Subcutaneous preadipocyte (primary cell): ENCODE results near the gene HAPLN3. TPM values are rescaled to one million over a fixed set of nuclear protein-coding genes. Genes with fewer than 3 reads are reported as not detected.

ENCODE experiments used
- total RNA-seq: library from RNA; depleted of rRNA; stranded (reverse); fragments of >200 nt; gene quantifications from 2 replicates; pipeline ENCODE4 v1.2.3, GENCODE V29; 2012

The HAPLN3 gene
- total RNA-seq: 1.6 and 2.6 TPM in 2 replicates

GRCh38 chr15:88894819-88895767 is at the start of gene HAPLN3:
Gene HAPLN3, minus strand, starts transcription at chr15:88895544. Its CDS starts 8,246 bp downstream, at chr15:88887298.

GRCh38 chr15:88913017-88913849 is 17.9 kb upstream of the HAPLN3 start, which contains the start of gene MFGE8:
Gene MFGE8, minus strand, starts transcription at chr15:88913379. Its CDS starts 60 bp downstream, at chr15:88913319.

Other genes starting within 250 kb of the HAPLN3 start
- not detected in 2 replicates for gene ACAN, start 92.1 kb downstream of the HAPLN3 start, total RNA-seq
- 54.0 and 123 TPM in 2 replicates for gene MFGE8, start 17.8 kb upstream of the HAPLN3 start, total RNA-seq
- 63.7 and 80.1 TPM in 2 replicates for gene ABHD2, start 192.9 kb upstream of the HAPLN3 start, total RNA-seq